HepG2 (cell line): ENCODE results near the gene TECTB. TPM values are rescaled to one million over a fixed set of nuclear protein-coding genes. Genes with fewer than 3 reads are reported as not detected.
A peak's percentile ranks its signal among the peaks of the same experiment; 100 is the strongest.

Source experiments
- ATF7 ChIP-seq, 2 experiments: fragments of 450-650 bp in 1 of 2; sonication (generic) in 1 of 2; formaldehyde crosslinking in 1 of 2; IDR thresholded peaks; 2 replicates each; pipeline versions ENCODE4 v1.4.0 to v1.6.1; 2016 to 2020; ENCODE audit warnings: antibody characterized with exemption in 1 of 2, mild to moderate bottlenecking in 1 of 2, missing genetic modification reagents in 1 of 2
- CREB1 ChIP-seq, 2 experiments: fragments of 450-650 bp in 1 of 2; IDR thresholded peaks; 2 replicates each; pipeline ENCODE4 v1.6.1; 2016 to 2017; ENCODE audit warnings: control low read depth in 1 of 2, mild to moderate bottlenecking in 1 of 2, missing compliant biosample characterization in 1 of 2, missing genetic modification characterization in 1 of 2
- CSRNP1 ChIP-seq: sonication (generic); formaldehyde crosslinking; IDR thresholded peaks from 2 replicates; pipeline ENCODE4 v1.8.1; 2023; ENCODE audit warnings: mild to moderate bottlenecking, missing genetic modification reagents
- IRF2 ChIP-seq: IDR thresholded peaks from 2 replicates; pipeline ENCODE4 v1.6.1; 2018; ENCODE audit warnings: missing genetic modification reagents, missing compliant biosample characterization
- KDM2A ChIP-seq: sonication (generic); formaldehyde crosslinking; IDR thresholded peaks from 2 replicates; pipeline ENCODE4 v1.4.0; 2020; ENCODE audit warnings: low read depth, missing genetic modification reagents, borderline replicate concordance
- RERE ChIP-seq: IDR thresholded peaks from 2 replicates; pipeline ENCODE4 v1.6.1; 2016; ENCODE audit warnings: low read depth, missing genetic modification reagents, missing compliant biosample characterization
- TBP ChIP-seq: sonication (generic); formaldehyde crosslinking; IDR thresholded peaks from 2 replicates; pipeline ENCODE4 v1.5.0; 2020; ENCODE audit warnings: missing genetic modification reagents
- ZBTB43 ChIP-seq: sonication (generic); formaldehyde crosslinking; conservative IDR thresholded peaks from 2 replicates; pipeline ENCODE4 v1.4.0; 2020; ENCODE audit warnings: missing genetic modification reagents
- ZMYM4 ChIP-seq: sonication (generic); formaldehyde crosslinking; IDR thresholded peaks from 2 replicates; pipeline ENCODE4 v1.8.1; 2023; ENCODE audit warnings: mild to moderate bottlenecking, missing genetic modification reagents
- ZNF333 ChIP-seq: sonication (generic); formaldehyde crosslinking; IDR thresholded peaks from 2 replicates; pipeline ENCODE4 v1.4.0; 2020; ENCODE audit warnings: mild to moderate bottlenecking, missing genetic modification reagents, borderline replicate concordance
- ZNF337 ChIP-seq: sonication (generic); formaldehyde crosslinking; IDR thresholded peaks from 2 replicates; pipeline ENCODE4 v1.5.1; 2020; ENCODE audit warnings: missing genetic modification reagents, low read depth, mild to moderate bottlenecking, borderline replicate concordance
- ZNF530 ChIP-seq: sonication (generic); formaldehyde crosslinking; IDR thresholded peaks from 2 replicates; pipeline ENCODE4 v1.5.0; 2020; ENCODE audit warnings: low read depth, mild to moderate bottlenecking, missing genetic modification reagents
- ZNF646 ChIP-seq: sonication (generic); formaldehyde crosslinking; IDR thresholded peaks from 2 replicates; pipeline ENCODE4 v1.9.0; 2021; ENCODE audit warnings: mild to moderate bottlenecking, missing genetic modification reagents
- polyA plus RNA-seq, 8 experiments: library from polyadenylated mRNA; depleted of rRNA in 3 of 8; stranded (reverse) in 7 of 8; unstranded in 1 of 8; fragments of >200 nt; fragmentation: Illumina TruSeq in 4 of 8; extraction: Trizol in 4 of 8; gene quantifications; 2 replicates each; pipeline versions ENCODE4 v1.2.1 to v1.2.3, GENCODE V29; 2011 to 2016; ENCODE audit warnings: low read depth in 4 of 8, missing spikeins in 1 of 8, mixed read lengths in 1 of 8; ENCODE audit not compliant: insufficient read depth in 1 of 8
- total RNA-seq, 5 experiments: library from RNA; depleted of rRNA; stranded (reverse); fragments of >200 nt; fragmentation: Illumina TruSeq; extraction: Trizol; gene quantifications; 2 replicates each; pipeline ENCODE4 v1.2.3, GENCODE V29; 2016; ENCODE audit warnings: low read depth in 1 of 5

The TECTB gene
- total and polyA plus RNA-seq, 2 of the 13 experiments (the other 11 are each of a cell fraction or from before 2014, with no cell fraction given), result 0.78 to 1.8 TPM

- peak; percentile 15; the same call in 1 of the 2 replicates for TF ChIP-seq CSRNP1 (CRISPR knock-in tag)
- no peak for TF ChIP-seq CREB1 (IDR thresholded peaks at IDR 0.05)
- TF ChIP-seq CREB1 (CRISPR knock-in tag; IDR thresholded peaks at IDR 0.05), result peak; percentile 21; the same call in 1 of the 2 replicates
- no peak for TF ChIP-seq KDM2A
- TF ChIP-seq ATF7 (IDR thresholded peaks at IDR 0.05), result no peak
- no peak for TF ChIP-seq ATF7 (CRISPR knock-in tag; IDR thresholded peaks at IDR 0.05)
- no peak for TF ChIP-seq TBP
- peak; percentile 84 for TF ChIP-seq ZBTB43 (CRISPR knock-in tag)
- TF ChIP-seq ZMYM4 (CRISPR knock-in tag), result no peak
- TF ChIP-seq ZNF337, result no peak
- peak; percentile 31; the same call in 1 of the 2 replicates for TF ChIP-seq IRF2 (CRISPR knock-in tag)
- TF ChIP-seq RERE, result peak; percentile 58; the same call in 1 of the 2 replicates
- TF ChIP-seq ZNF333 (CRISPR knock-in tag), result no peak
- TF ChIP-seq ZNF646, result 0 out of 2 replicates have a peak, but pooled peaks have one; percentile 15
- no peak for TF ChIP-seq ZNF530 (CRISPR knock-in tag)
These were observed 21.2 kb downstream of the TECTB start (continued) for GRCh38 chr10:112304267-112304859.
